ENCODE results near the gene FAM25C.
"Not testable (repeated sequence)": the region's sequence is repeated elsewhere in the genome, so short reads cannot be mapped to it uniquely, and the experiment has no call there.

Gene FAM25C

GRCh38 chr10:47960699-47961098, 38.9 kb downstream of the FAM25C start:
- not testable (repeated sequence) for FAIRE-seq; DNase-seq (ENCODE audit: insufficient read length, low spot score)

GRCh38 chr10:47959677-47960076, 39.9 kb downstream of the FAM25C start:
- not testable (repeated sequence) for DNase-seq (ENCODE audit: insufficient read length, low spot score); FAIRE-seq

- FAIRE-seq; DNase-seq (ENCODE audit: insufficient read length, low spot score): not testable (repeated sequence)
Observed at GRCh38 chr10:47957158-47957557, 42.4 kb downstream of the FAM25C start.

- DNase-seq (ENCODE audit: insufficient read length, low spot score); FAIRE-seq: not testable (repeated sequence)
Observed at GRCh38 chr10:47947424-47947823, 52.2 kb downstream of the FAM25C start.
